ENCODE data around the gene FAM161A.

GRCh38 chr2:61799099-61799498 lies 54.8 kb downstream of the FAM161A start:
- TF ChIP-seq CTCF (IDR thresholded peaks at IDR 0.05; ENCODE audit: low read depth, low read length) (no peak), EZH2phosphoT487 (IDR thresholded peaks at IDR 0.05; ENCODE audit: low read depth) (no peak)
